ENCODE data around the gene UBXN11.
"Not testable (repeated sequence)": the region's sequence is repeated elsewhere in the genome, so short reads cannot be mapped to it uniquely, and the experiment has no call there.

DNA sequence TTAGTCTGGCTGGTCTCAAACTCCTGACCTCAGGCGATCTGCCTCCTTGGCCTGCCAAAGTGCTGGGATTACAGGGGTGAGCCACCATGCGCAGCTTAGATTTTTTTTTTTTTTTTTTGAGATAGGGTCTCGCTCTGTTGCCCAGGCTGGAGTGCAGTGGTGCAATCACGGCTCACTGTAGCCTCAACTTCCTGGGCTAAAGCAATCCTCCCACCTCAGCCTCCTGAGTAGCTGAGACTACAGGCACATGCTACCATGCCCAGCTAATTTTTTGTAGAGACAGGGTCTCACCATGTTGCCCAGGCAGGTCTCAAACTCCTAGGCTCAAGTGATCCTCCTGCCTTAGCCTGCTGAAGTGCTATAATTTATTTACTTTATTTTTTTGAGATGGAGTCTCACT is 22.9 kb upstream of the UBXN11 start:
- TF ChIP-seq, protein P1, sequence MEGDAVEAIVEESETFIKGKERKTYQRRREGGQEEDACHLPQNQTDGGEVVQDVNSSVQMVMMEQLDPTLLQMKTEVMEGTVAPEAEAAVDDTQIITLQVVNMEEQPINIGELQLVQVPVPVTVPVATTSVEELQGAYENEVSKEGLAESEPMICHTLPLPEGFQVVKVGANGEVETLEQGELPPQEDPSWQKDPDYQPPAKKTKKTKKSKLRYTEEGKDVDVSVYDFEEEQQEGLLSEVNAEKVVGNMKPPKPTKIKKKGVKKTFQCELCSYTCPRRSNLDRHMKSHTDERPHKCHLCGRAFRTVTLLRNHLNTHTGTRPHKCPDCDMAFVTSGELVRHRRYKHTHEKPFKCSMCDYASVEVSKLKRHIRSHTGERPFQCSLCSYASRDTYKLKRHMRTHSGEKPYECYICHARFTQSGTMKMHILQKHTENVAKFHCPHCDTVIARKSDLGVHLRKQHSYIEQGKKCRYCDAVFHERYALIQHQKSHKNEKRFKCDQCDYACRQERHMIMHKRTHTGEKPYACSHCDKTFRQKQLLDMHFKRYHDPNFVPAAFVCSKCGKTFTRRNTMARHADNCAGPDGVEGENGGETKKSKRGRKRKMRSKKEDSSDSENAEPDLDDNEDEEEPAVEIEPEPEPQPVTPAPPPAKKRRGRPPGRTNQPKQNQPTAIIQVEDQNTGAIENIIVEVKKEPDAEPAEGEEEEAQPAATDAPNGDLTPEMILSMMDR (IDR thresholded peaks at IDR 0.05 in 4 of 5, conservative IDR thresholded peaks at IDR 0.05 in 1 of 5) = not testable (repeated sequence)
- TF ChIP-seq POLR2A (IDR thresholded peaks at IDR 0.05) = not testable (repeated sequence)
